IPS-18a (cell line): Measurements from ENCODE around the gene RSPO3.
"Not testable (repeated sequence)": the region's sequence is repeated elsewhere in the genome, so short reads cannot be mapped to it uniquely, and the experiment has no call there.

ENCODE experiments used
- H3K27ac ChIP-seq: one replicate; pipeline ENCODE4 v1.5.1; 2013; ENCODE audit warnings: low read length
- H3K27me3 ChIP-seq: one replicate; pipeline ENCODE4 v1.6.1; 2013; ENCODE audit warnings: mild to moderate bottlenecking, low read length; ENCODE audit not compliant: control insufficient read depth, insufficient read depth
- H3K36me3 ChIP-seq: one replicate; pipeline ENCODE4 v1.6.1; 2013; ENCODE audit warnings: low read depth, low read length; ENCODE audit not compliant: control insufficient read depth
- H3K4me1 ChIP-seq: one replicate; pipeline ENCODE4 v1.6.1; 2013; ENCODE audit warnings: low read depth, low read length; ENCODE audit not compliant: control insufficient read depth
- H3K4me3 ChIP-seq: one replicate; pipeline ENCODE4 v1.5.1; 2013; ENCODE audit warnings: low read length
- H3K9ac ChIP-seq: one replicate; pipeline ENCODE4 v1.6.1; 2013; ENCODE audit warnings: mild to moderate bottlenecking, low read length, moderate library complexity
- H3K9me3 ChIP-seq: one replicate; pipeline ENCODE4 v1.6.1; 2013; ENCODE audit warnings: low read depth, low read length; ENCODE audit not compliant: control insufficient read depth

The RSPO3 gene

GRCh38 chr6:127090051-127090450 is 28.4 kb upstream of the RSPO3 start:
- H3K9me3 ChIP-seq, result no peaks in the 10 kb centered on the region
- peaks cover 8% of the 10 kb centered on the region for H3K4me1 ChIP-seq
- H3K36me3 ChIP-seq, result no peaks in the 10 kb centered on the region
- H3K27me3 ChIP-seq, result no peaks in the 10 kb centered on the region
- no peak overlapping the region for H3K4me3 ChIP-seq
- no peak overlapping the region for H3K27ac ChIP-seq
- H3K9ac ChIP-seq, result no peak overlapping the region

GRCh38 chr6:127092466-127092865 is 26.0 kb upstream of the RSPO3 start:
- H3K27me3 ChIP-seq, result no peaks in the 10 kb centered on the region
- peaks cover 8% of the 10 kb centered on the region for H3K4me1 ChIP-seq
- H3K9me3 ChIP-seq, result no peaks in the 10 kb centered on the region
- no peaks in the 10 kb centered on the region for H3K36me3 ChIP-seq
- H3K4me3 ChIP-seq, result no peak overlapping the region
- H3K9ac ChIP-seq, result no peak overlapping the region
- H3K27ac ChIP-seq, result no peak overlapping the region

DNA sequence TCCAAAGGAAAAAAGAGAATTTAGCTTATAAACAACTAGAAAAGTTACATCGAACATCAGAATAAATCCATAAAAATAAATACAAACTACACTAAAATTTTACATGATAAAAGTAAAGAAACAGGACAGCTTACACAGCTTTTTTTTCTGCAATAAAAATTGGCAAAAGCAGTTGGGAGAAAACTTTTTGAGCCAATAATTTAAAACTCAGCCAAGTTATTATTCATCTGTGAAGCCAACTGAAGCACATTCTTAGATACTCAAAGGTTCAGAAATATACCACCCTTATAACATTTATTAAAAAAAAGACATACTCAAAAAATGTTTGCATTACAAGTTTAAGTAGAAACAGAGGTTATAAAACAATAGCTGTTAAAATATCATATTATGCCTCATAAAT is 23.7 kb upstream of the RSPO3 start:
- no peak overlapping the region for H3K27ac ChIP-seq
- no peaks in the 10 kb centered on the region for H3K36me3 ChIP-seq
- no peak overlapping the region for H3K9ac ChIP-seq
- no peak overlapping the region for H3K4me3 ChIP-seq
- no peaks in the 10 kb centered on the region for H3K9me3 ChIP-seq
- H3K4me1 ChIP-seq, result peaks cover 5% of the 10 kb centered on the region
- H3K27me3 ChIP-seq, result no peaks in the 10 kb centered on the region

- Histone ChIP-seq H3K27me3 (no peaks in the 10 kb centered on the region), H3K36me3 (no peaks in the 10 kb centered on the region), H3K9me3 (no peaks in the 10 kb centered on the region), H3K9ac (no peak overlapping the region), H3K27ac (no peak overlapping the region), H3K4me3 (no peak overlapping the region), H3K4me1 (no peaks in the 10 kb centered on the region)
Measured at GRCh38 chr6:127096167-127096566, 22.3 kb upstream of the RSPO3 start.

GRCh38 chr6:127097442-127097841 is 21.0 kb upstream of the RSPO3 start:
- H3K27me3 ChIP-seq, H3K27ac ChIP-seq, H3K9me3 ChIP-seq, H3K9ac ChIP-seq, H3K36me3 ChIP-seq, H3K4me3 ChIP-seq, H3K4me1 ChIP-seq: not testable (repeated sequence)

DNA sequence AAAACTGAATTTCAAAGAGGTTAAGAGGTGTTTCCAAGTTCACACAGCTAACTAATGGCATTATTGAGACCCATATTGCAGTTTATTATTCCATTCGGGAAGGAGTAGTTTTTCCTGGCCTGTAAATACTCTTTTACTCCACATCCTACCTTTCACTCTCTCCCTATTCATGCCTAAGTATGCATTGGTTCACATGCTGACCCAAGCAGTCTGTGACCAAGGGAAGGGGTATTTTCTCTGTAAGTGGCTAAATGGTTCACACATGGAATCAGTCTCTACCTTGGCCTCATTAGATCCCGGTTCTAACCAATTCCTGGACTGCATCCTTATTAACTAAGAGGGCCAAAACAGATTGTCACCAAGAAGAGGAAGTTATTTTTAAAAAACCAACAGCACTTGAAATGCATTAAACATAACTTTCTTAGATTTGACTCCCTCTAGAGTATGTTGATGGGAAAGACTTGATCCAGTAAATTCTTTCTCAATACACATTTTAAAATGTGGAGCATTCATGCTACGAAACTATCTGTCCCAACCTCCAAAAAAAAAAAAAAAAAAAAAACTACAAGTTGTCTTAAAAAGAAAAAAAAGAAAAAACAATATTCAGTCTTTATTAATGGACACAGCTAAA is 17.8 kb upstream of the RSPO3 start:
- Histone ChIP-seq H3K27ac (no peak overlapping the region), H3K4me3 (no peak overlapping the region), H3K9me3 (no peaks in the 10 kb centered on the region), H3K27me3 (no peaks in the 10 kb centered on the region), H3K4me1 (no peaks in the 10 kb centered on the region), H3K9ac (no peak overlapping the region), H3K36me3 (no peaks in the 10 kb centered on the region)

DNA sequence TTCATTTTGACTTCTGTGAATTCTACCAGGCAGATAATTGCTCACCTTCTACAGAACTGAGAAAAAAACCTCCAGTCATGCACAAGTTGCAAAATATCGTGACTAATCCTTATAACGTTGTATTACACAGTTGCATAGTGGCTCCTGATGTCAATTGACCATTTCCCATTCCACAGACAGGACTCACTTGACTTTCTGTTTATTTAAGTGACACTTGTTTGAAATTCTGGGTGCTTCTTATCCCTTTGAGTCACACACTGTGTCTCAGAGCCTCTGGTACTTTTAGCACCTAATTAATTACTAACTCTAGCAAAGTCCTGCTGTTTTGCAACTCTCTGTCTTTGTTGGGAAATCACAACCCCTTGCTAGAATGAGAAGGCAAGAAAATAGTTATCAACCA is 16.2 kb upstream of the RSPO3 start:
- Histone ChIP-seq H3K4me3 (no peak overlapping the region), H3K9ac (no peak overlapping the region), H3K27me3 (no peaks in the 10 kb centered on the region), H3K27ac (no peak overlapping the region), H3K36me3 (no peaks in the 10 kb centered on the region), H3K9me3 (no peaks in the 10 kb centered on the region), H3K4me1 (no peaks in the 10 kb centered on the region)

DNA sequence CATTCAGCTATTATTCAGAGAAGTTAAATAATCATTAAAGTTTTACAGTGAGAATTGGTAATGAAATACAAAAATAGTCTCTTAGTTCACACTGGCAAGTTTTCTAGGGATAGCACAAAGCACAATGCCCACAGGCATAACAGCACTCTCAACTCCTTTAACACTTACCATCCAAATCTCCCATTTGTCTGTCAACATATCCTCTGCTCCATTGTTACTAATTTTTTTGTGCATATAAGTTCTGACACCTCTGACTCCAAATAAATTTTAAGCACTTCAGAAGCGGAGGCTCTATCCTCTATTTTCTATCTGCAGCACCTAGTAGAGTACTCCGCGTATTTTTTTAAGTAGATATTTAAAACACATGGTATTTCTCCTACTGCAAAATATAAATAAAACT is 15.6 kb upstream of the RSPO3 start:
- Histone ChIP-seq H3K27ac (no peak overlapping the region), H3K9ac (no peak overlapping the region), H3K4me3 (no peak overlapping the region)

GRCh38 chr6:127103482-127103881 is 15.0 kb upstream of the RSPO3 start:
- Histone ChIP-seq H3K27ac (no peak overlapping the region), H3K4me3 (no peak overlapping the region), H3K36me3 (no peaks in the 10 kb centered on the region), H3K9ac (no peak overlapping the region), H3K9me3 (no peaks in the 10 kb centered on the region), H3K27me3 (no peaks in the 10 kb centered on the region), H3K4me1 (no peaks in the 10 kb centered on the region)

More for the DNA sequence above, 15.6 kb upstream of the RSPO3 start:
- Histone ChIP-seq H3K9me3 (no peaks in the 10 kb centered on the region), H3K4me1 (no peaks in the 10 kb centered on the region), H3K27me3 (no peaks in the 10 kb centered on the region), H3K36me3 (no peaks in the 10 kb centered on the region)

- Histone ChIP-seq H3K27me3 (no peaks in the 10 kb centered on the region), H3K9ac (no peak overlapping the region), H3K9me3 (no peaks in the 10 kb centered on the region), H3K4me3 (no peak overlapping the region), H3K27ac (no peak overlapping the region), H3K4me1 (no peaks in the 10 kb centered on the region), H3K36me3 (no peaks in the 10 kb centered on the region)
Measured at GRCh38 chr6:127107916-127108315, 10.6 kb upstream of the RSPO3 start.

DNA sequence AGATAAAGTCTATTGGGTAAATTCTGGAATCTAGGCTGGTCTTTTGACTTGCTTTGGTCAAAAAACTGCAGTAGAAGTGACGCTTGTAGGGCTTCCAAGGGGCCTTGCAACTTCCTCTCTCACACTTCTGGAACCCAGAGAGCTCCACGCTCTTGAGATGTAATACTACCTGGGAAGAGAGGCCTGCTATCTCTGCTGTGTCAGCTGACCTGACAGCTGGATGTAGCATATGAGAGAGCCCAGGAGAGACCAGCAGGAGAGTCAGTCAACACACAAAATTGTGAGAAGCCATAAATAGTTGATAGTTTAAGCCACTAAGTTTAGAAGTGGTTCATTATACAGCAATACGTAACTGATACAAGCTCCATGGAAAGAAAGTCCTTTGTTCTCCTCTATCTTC is 7.8 kb upstream of the RSPO3 start:
- Histone ChIP-seq H3K9ac (no peak overlapping the region), H3K27ac (no peak overlapping the region), H3K4me1 (no peaks in the 10 kb centered on the region), H3K36me3 (no peaks in the 10 kb centered on the region), H3K27me3 (peaks cover 5% of the 10 kb centered on the region), H3K9me3 (no peaks in the 10 kb centered on the region), H3K4me3 (no peak overlapping the region)

- Histone ChIP-seq H3K9ac (no peak overlapping the region), H3K36me3 (no peaks in the 10 kb centered on the region), H3K27me3 (peaks cover 13% of the 10 kb centered on the region), H3K4me1 (no peaks in the 10 kb centered on the region), H3K9me3 (no peaks in the 10 kb centered on the region), H3K27ac (no peak overlapping the region), H3K4me3 (no peak overlapping the region)
Measured at GRCh38 chr6:127111526-127111925, 6.9 kb upstream of the RSPO3 start.
